HepG2 (cell line): ENCODE results near the gene ALDH3A2. TPM values are rescaled to one million over a fixed set of nuclear protein-coding genes. Genes with fewer than 3 reads are reported as not detected.

Experiments used
- ADNP ChIP-seq: sonication (generic); formaldehyde crosslinking; IDR thresholded peaks from 2 replicates; pipeline ENCODE4 v1.4.0; 2020; ENCODE audit warnings: missing genetic modification reagents
- ATF7-NPFF ChIP-seq: sonication (generic); formaldehyde crosslinking; IDR thresholded peaks from 2 replicates; pipeline ENCODE4 v1.8.1; 2023; ENCODE audit warnings: mild to moderate bottlenecking, low read depth, missing genetic modification reagents, moderate library complexity
- HHEX ChIP-seq: IDR thresholded peaks from 2 replicates; pipeline ENCODE4 v1.6.1; 2016; ENCODE audit warnings: control low read depth
- HIVEP1 ChIP-seq: sonication (generic); formaldehyde crosslinking; IDR thresholded peaks from 2 replicates; pipeline ENCODE4 v1.4.0; 2020; ENCODE audit warnings: mild to moderate bottlenecking, missing genetic modification reagents
- MIER3 ChIP-seq: IDR thresholded peaks from 2 replicates; pipeline ENCODE4 v1.6.1; 2016; ENCODE audit warnings: missing compliant biosample characterization, borderline replicate concordance
- NFYB ChIP-seq: sonication (generic); formaldehyde crosslinking; IDR thresholded peaks from 2 replicates; pipeline ENCODE4 v1.4.0; 2020; ENCODE audit warnings: missing genetic modification reagents
- SNAPC2 ChIP-seq: sonication (generic); formaldehyde crosslinking; IDR thresholded peaks from 2 replicates; pipeline ENCODE4 v1.8.1; 2022; ENCODE audit warnings: mild to moderate bottlenecking, missing genetic modification reagents
- TP53 ChIP-seq: sonication (generic); formaldehyde crosslinking; conservative IDR thresholded peaks from 2 replicates; pipeline ENCODE4 v1.4.0; 2020; ENCODE audit warnings: missing genetic modification reagents
- ZC3H4 ChIP-seq: sonication (generic); formaldehyde crosslinking; IDR thresholded peaks from 2 replicates; pipeline ENCODE4 v1.4.0; 2020; ENCODE audit warnings: missing genetic modification reagents, borderline replicate concordance
- ZNF121 ChIP-seq: sonication (generic); formaldehyde crosslinking; IDR thresholded peaks from 2 replicates; pipeline ENCODE4 v1.5.0; 2020; ENCODE audit warnings: mild to moderate bottlenecking, missing genetic modification reagents
- ZNF253 ChIP-seq: sonication (generic); formaldehyde crosslinking; IDR thresholded peaks from 2 replicates; pipeline ENCODE4 v1.8.0; 2022; ENCODE audit warnings: mild to moderate bottlenecking, missing genetic modification reagents, borderline replicate concordance
- ZNF264 ChIP-seq: sonication (generic); formaldehyde crosslinking; IDR thresholded peaks from 2 replicates; pipeline ENCODE4 v1.4.0; 2020; ENCODE audit warnings: missing genetic modification reagents
- ZNF550 ChIP-seq: sonication (generic); formaldehyde crosslinking; IDR thresholded peaks from 2 replicates; pipeline ENCODE4 v1.4.0; 2020; ENCODE audit warnings: mild to moderate bottlenecking, missing genetic modification reagents, borderline replicate concordance
- ZNF558 ChIP-seq: sonication (generic); formaldehyde crosslinking; IDR thresholded peaks from 2 replicates; pipeline ENCODE4 v1.9.0; 2022; ENCODE audit warnings: mild to moderate bottlenecking, missing genetic modification reagents, borderline replicate concordance
- ZNF567 ChIP-seq: sonication (generic); formaldehyde crosslinking; IDR thresholded peaks from 2 replicates; pipeline ENCODE4 v1.8.1; 2023; ENCODE audit warnings: mild to moderate bottlenecking, missing genetic modification reagents, borderline replicate concordance
- ZNF598 ChIP-seq: sonication (generic); formaldehyde crosslinking; IDR thresholded peaks from 2 replicates; pipeline ENCODE4 v1.5.1; 2020; ENCODE audit warnings: mild to moderate bottlenecking, missing genetic modification reagents, borderline replicate concordance
- ZNF703 ChIP-seq: sonication (generic); formaldehyde crosslinking; IDR thresholded peaks from 2 replicates; pipeline ENCODE4 v1.5.1; 2020; ENCODE audit warnings: missing genetic modification reagents, mild to moderate bottlenecking, moderate library complexity, borderline replicate concordance
- ZNF746 ChIP-seq: sonication (generic); formaldehyde crosslinking; IDR thresholded peaks from 2 replicates; pipeline ENCODE4 v1.8.0; 2022; ENCODE audit warnings: mild to moderate bottlenecking, missing genetic modification reagents
- polyA plus RNA-seq, 8 experiments: library from polyadenylated mRNA; depleted of rRNA in 3 of 8; stranded (reverse) in 7 of 8; unstranded in 1 of 8; fragments of >200 nt; fragmentation: Illumina TruSeq in 4 of 8; extraction: Trizol in 4 of 8; gene quantifications; 2 replicates each; pipeline versions ENCODE4 v1.2.1 to v1.2.3, GENCODE V29; 2011 to 2016; ENCODE audit warnings: low read depth in 4 of 8, missing spikeins in 1 of 8, mixed read lengths in 1 of 8; ENCODE audit not compliant: insufficient read depth in 1 of 8
- total RNA-seq, 5 experiments: library from RNA; depleted of rRNA; stranded (reverse); fragments of >200 nt; fragmentation: Illumina TruSeq; extraction: Trizol; gene quantifications; 2 replicates each; pipeline ENCODE4 v1.2.3, GENCODE V29; 2016; ENCODE audit warnings: low read depth in 1 of 5
- TF ChIP-seq, protein P1 (sequence below): sonication (generic); formaldehyde crosslinking; IDR thresholded peaks from 2 replicates; pipeline ENCODE4 v1.4.0; 2020; ENCODE audit warnings: missing genetic modification reagents
- TF ChIP-seq, protein P2 (sequence below): sonication (generic); formaldehyde crosslinking; IDR thresholded peaks from 2 replicates; pipeline ENCODE4 v1.5.1; 2020; ENCODE audit warnings: mild to moderate bottlenecking, missing genetic modification reagents, moderate library complexity
- TF ChIP-seq, protein P3 (sequence below): IDR thresholded peaks from 2 replicates; pipeline ENCODE4 v1.6.1; 2016; ENCODE audit warnings: mild to moderate bottlenecking, missing biosample characterization, missing genetic modification reagents
- TF ChIP-seq, protein P4 (sequence below): IDR thresholded peaks from 2 replicates; pipeline ENCODE4 v1.6.1; 2016; ENCODE audit warnings: mild to moderate bottlenecking
- TF ChIP-seq, protein P5 (sequence below): sonication (generic); formaldehyde crosslinking; IDR thresholded peaks from 2 replicates; pipeline ENCODE4 v1.8.0; 2022; ENCODE audit warnings: mild to moderate bottlenecking, missing genetic modification reagents; ENCODE audit not compliant: insufficient replicate concordance

ALDH3A2 gene
- total and polyA plus RNA-seq, 2 of the 13 experiments (the other 11 are each of a cell fraction or from before 2014, with no cell fraction given) = 80.8 to 180 TPM

DNA sequence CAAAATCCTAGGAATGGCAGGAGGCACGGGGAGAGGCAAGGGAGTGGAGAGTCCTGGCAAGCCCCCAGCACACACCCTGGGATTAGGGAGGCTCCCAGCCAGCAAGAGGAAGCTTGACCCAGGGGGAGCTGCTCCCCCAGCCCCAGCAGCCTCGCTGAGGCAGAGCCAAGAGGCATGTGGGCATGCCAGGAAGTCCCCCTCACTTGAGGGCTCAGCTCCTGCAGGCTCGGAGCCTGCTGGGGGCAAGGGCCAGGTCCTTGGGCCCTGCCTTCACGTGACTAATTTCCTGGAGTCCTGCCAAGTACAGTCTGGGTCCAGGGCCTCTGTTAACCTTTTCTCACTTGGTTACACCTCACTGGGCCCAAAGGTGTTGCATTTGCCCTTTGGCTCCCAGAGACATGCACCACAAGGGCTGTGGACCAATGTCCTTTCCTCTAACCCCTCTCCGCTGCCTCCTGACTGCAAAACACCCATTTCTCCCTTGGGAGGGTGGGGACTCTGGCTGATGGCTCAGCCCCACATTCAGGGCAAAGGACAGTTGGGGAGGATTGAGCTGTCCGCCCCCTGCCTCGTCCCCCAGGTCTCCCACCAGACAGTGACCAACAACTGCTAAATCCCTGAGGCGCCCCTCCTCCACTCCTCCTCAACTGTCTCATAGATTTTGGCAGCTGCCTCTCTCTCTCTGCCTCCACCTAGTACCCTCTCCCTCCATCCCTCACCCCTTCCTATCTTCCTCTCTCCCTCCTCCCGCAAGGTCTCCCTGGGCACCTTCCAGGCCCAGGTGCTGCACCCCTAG, 72.3 kb downstream of the ALDH3A2 start (continued):
- peak; percentile 77; the same call in 1 of the 2 replicates for TF ChIP-seq ZNF598
- 0 out of 2 replicates have a peak, but pooled peaks have one; percentile 37 for TF ChIP-seq HIVEP1 (CRISPR knock-in tag)
- no peak for TF ChIP-seq ZNF264 (CRISPR knock-in tag)
- no peak for TF ChIP-seq ATF7-NPFF (CRISPR knock-in tag)
- no peak for TF ChIP-seq ZNF550 (CRISPR knock-in tag)
- TF ChIP-seq, protein P1, sequence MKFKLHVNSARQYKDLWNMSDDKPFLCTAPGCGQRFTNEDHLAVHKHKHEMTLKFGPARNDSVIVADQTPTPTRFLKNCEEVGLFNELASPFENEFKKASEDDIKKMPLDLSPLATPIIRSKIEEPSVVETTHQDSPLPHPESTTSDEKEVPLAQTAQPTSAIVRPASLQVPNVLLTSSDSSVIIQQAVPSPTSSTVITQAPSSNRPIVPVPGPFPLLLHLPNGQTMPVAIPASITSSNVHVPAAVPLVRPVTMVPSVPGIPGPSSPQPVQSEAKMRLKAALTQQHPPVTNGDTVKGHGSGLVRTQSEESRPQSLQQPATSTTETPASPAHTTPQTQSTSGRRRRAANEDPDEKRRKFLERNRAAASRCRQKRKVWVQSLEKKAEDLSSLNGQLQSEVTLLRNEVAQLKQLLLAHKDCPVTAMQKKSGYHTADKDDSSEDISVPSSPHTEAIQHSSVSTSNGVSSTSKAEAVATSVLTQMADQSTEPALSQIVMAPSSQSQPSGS (CRISPR knock-in tag) = no peak
- TF ChIP-seq ZC3H4 (CRISPR knock-in tag) = no peak
- no peak for TF ChIP-seq TP53
- no peak for TF ChIP-seq SNAPC2
- TF ChIP-seq MIER3 (CRISPR knock-in tag) = peak; percentile 47; the same call in 1 of the 2 replicates
- TF ChIP-seq ZNF567 (CRISPR knock-in tag) = no peak
- TF ChIP-seq ZNF253 (CRISPR knock-in tag) = no peak
- TF ChIP-seq, protein P2, sequence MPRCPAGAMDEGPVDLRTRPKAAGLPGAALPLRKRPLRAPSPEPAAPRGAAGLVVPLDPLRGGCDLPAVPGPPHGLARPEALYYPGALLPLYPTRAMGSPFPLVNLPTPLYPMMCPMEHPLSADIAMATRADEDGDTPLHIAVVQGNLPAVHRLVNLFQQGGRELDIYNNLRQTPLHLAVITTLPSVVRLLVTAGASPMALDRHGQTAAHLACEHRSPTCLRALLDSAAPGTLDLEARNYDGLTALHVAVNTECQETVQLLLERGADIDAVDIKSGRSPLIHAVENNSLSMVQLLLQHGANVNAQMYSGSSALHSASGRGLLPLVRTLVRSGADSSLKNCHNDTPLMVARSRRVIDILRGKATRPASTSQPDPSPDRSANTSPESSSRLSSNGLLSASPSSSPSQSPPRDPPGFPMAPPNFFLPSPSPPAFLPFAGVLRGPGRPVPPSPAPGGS (CRISPR knock-in tag) = peak; percentile 84; the same call in 1 of the 2 replicates
- TF ChIP-seq ZNF703 (CRISPR knock-in tag) = 0 out of 2 replicates have a peak, but pooled peaks have one; percentile 49
- peak; percentile 67 for TF ChIP-seq ZNF746 (CRISPR knock-in tag)
- TF ChIP-seq, protein P3, sequence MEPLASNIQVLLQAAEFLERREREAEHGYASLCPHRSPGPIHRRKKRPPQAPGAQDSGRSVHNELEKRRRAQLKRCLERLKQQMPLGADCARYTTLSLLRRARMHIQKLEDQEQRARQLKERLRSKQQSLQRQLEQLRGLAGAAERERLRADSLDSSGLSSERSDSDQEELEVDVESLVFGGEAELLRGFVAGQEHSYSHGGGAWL (CRISPR knock-in tag) = no peak
- 0 out of 2 replicates have a peak, but pooled peaks have one; percentile 67 for TF ChIP-seq ZNF558
- TF ChIP-seq, protein P4, sequence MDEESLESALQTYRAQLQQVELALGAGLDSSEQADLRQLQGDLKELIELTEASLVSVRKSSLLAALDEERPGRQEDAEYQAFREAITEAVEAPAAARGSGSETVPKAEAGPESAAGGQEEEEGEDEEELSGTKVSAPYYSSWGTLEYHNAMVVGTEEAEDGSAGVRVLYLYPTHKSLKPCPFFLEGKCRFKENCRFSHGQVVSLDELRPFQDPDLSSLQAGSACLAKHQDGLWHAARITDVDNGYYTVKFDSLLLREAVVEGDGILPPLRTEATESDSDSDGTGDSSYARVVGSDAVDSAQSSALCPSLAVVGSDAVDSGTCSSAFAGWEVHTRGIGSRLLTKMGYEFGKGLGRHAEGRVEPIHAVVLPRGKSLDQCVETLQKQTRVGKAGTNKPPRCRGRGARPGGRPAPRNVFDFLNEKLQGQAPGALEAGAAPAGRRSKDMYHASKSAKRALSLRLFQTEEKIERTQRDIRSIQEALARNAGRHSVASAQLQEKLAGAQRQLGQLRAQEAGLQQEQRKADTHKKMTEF (CRISPR knock-in tag) = peak; percentile 49; the same call in 1 of the 2 replicates
- TF ChIP-seq, protein P5, sequence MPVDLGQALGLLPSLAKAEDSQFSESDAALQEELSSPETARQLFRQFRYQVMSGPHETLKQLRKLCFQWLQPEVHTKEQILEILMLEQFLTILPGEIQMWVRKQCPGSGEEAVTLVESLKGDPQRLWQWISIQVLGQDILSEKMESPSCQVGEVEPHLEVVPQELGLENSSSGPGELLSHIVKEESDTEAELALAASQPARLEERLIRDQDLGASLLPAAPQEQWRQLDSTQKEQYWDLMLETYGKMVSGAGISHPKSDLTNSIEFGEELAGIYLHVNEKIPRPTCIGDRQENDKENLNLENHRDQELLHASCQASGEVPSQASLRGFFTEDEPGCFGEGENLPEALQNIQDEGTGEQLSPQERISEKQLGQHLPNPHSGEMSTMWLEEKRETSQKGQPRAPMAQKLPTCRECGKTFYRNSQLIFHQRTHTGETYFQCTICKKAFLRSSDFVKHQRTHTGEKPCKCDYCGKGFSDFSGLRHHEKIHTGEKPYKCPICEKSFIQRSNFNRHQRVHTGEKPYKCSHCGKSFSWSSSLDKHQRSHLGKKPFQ = peak; percentile 23
- no peak for TF ChIP-seq ADNP (CRISPR knock-in tag)
- peak; percentile 28; the same call in 1 of the 2 replicates for TF ChIP-seq ZNF121 (CRISPR knock-in tag)
- peak; percentile 53; the same call in 1 of the 2 replicates for TF ChIP-seq HHEX (CRISPR knock-in tag)
- 0 out of 2 replicates have a peak, but pooled peaks have one; percentile 28 for TF ChIP-seq NFYB (CRISPR knock-in tag)
